NCI-H524 treated with DMSO at 0.1 percent for 48 hours (cell line): ENCODE measurements around the gene TMEM117.

Experiments
- DNase-seq: peaks from one replicate; lab custom pipeline; 2025; lab: John Stamatoyannopoulos, UW

TMEM117 gene

GRCh38 chr12:43835656-43836474, at the start of gene TMEM117:
Gene TMEM117, plus strand, starts transcription at chr12:43836081.
- no peak for DNase-seq

- no peak for DNase-seq
Measured at GRCh38 chr12:43786899-43787693, 48.8 kb upstream of the TMEM117 start.

- no peak for DNase-seq
Measured at GRCh38 chr12:43789941-43790340, 45.9 kb upstream of the TMEM117 start.

- DNase-seq, result no peak
Measured at GRCh38 chr12:43795716-43796280, 40.1 kb upstream of the TMEM117 start.

- DNase-seq, result no peak
Measured at GRCh38 chr12:43797561-43798217, 38.2 kb upstream of the TMEM117 start.

- DNase-seq, result no peak
Measured at GRCh38 chr12:43805149-43805859, 30.6 kb upstream of the TMEM117 start.

GRCh38 chr12:43805860-43806736, 29.8 kb upstream of the TMEM117 start, which contains the start of gene TWF1:
Gene TWF1, minus strand, starts transcription at chr12:43806317. Its CDS starts 72 bp downstream, at chr12:43806245.
- peak; percentile 20 for DNase-seq

- no peak for DNase-seq
Measured at GRCh38 chr12:43806737-43807072, 29.2 kb upstream of the TMEM117 start.

GRCh38 chr12:43807386-43807785, 28.5 kb upstream of the TMEM117 start:
- no peak for DNase-seq

- DNase-seq, result no peak
Measured at GRCh38 chr12:43812057-43812456, 23.8 kb upstream of the TMEM117 start.

GRCh38 chr12:43812926-43813325, 23.0 kb upstream of the TMEM117 start:
- no peak for DNase-seq

GRCh38 chr12:43815416-43815815, 20.5 kb upstream of the TMEM117 start:
- DNase-seq, result no peak

- DNase-seq, result no peak
Measured at GRCh38 chr12:43816168-43816567, 19.7 kb upstream of the TMEM117 start.

GRCh38 chr12:43824207-43824775, 11.6 kb upstream of the TMEM117 start:
- DNase-seq, result no peak

- DNase-seq, result no peak
Measured at GRCh38 chr12:43826681-43827080, 9.2 kb upstream of the TMEM117 start.

- no peak for DNase-seq
Measured at GRCh38 chr12:43827093-43827492, 8.8 kb upstream of the TMEM117 start.

GRCh38 chr12:43832463-43833168, 3.3 kb upstream of the TMEM117 start:
- DNase-seq, result no peak

GRCh38 chr12:43835264-43835655, 621 bp upstream of the TMEM117 start:
- DNase-seq, result no peak

- DNase-seq, result no peak
Measured at GRCh38 chr12:43836475-43836989, 651 bp downstream of the TMEM117 start.
